ENCODE measurements around the gene ASPSCR1. TPM values are rescaled to one million over a fixed set of nuclear protein-coding genes. Genes with fewer than 3 reads are reported as not detected.

Gene ASPSCR1
- total and polyA plus RNA-seq, 10 of the 15 experiments (the other 5 are each of a cell fraction or from before 2014, with no cell fraction given), result 1.5 to 48.4 (median 25.4) TPM

- RAD21 ChIA-PET (ENCODE audit: unreplicated experiment), result no interaction called here
- H3K4me2 ChIP-seq (ENCODE audit: control insufficient read depth, insufficient read depth), result no peak overlapping the region
- no peak overlapping the region for H2AFZ ChIP-seq (ENCODE audit: control insufficient read depth, low read depth, low read length)
- H3K9ac ChIP-seq (ENCODE audit: control insufficient read depth, insufficient read depth, low read length), result no peak overlapping the region
- BruUV-seq (replicated peaks), result no TSS peak
- H3K27me3 ChIP-seq (replicated peaks in 1 of 2; ENCODE audit: control insufficient read depth in 2 of 2, insufficient read depth in 2 of 2, low read length in 1 of 2), result no peaks in the 10 kb centered on the region
- in situ Hi-C loops (cut with MboI) (no loop called here), intact Hi-C loops (cut with micrococcal nuclease; ENCODE audit: unreplicated experiment) (no loop called here)
- CTCF ChIA-PET, result no interaction called here
- SMC1A ChIA-PET (ENCODE audit: uncharacterized antibody, unreplicated experiment), result no interaction called here
- ATAC-seq (no peak), DNase-seq (ENCODE audit: low read depth, low spot score) (no peak), FAIRE-seq (no peak)
- peaks cover 0 to 2% of the 10 kb centered on the region in 2 experiments; a peak in 1 of 4 replicates for H3K36me3 ChIP-seq (ENCODE audit: control insufficient read depth in 2 of 2, insufficient read depth in 2 of 2, low read length in 1 of 2)
- no peaks in the 10 kb centered on the region for H3K9me3 ChIP-seq (replicated peaks; ENCODE audit: control insufficient read depth, insufficient read depth, low read length)
- H3K79me2 ChIP-seq (ENCODE audit: control insufficient read depth, insufficient read depth, low read length), result peaks cover 10% of the 10 kb centered on the region
- H3K4me1 ChIP-seq (ENCODE audit: control insufficient read depth, insufficient read depth, low read length), result peaks cover 3% of the 10 kb centered on the region; the same call in 1 of the 2 replicates
- no peaks in the 10 kb centered on the region for H4K20me1 ChIP-seq (ENCODE audit: control insufficient read depth, insufficient read depth)
- no peak overlapping the region for H3K27ac ChIP-seq (ENCODE audit: control insufficient read depth, insufficient read depth)
- WGBS (ENCODE audit: insufficient coverage, insufficient replicate concordance, low lambda C conversion rate, missing lambda C conversion rate), result 51% methylated on average over 15 of the region's 15 CpGs
- no peak for TF ChIP-seq PAX5 (IDR thresholded peaks at IDR 0.05; ENCODE audit: borderline replicate concordance, low read depth, low read length)
- TF ChIP-seq, protein P1, sequence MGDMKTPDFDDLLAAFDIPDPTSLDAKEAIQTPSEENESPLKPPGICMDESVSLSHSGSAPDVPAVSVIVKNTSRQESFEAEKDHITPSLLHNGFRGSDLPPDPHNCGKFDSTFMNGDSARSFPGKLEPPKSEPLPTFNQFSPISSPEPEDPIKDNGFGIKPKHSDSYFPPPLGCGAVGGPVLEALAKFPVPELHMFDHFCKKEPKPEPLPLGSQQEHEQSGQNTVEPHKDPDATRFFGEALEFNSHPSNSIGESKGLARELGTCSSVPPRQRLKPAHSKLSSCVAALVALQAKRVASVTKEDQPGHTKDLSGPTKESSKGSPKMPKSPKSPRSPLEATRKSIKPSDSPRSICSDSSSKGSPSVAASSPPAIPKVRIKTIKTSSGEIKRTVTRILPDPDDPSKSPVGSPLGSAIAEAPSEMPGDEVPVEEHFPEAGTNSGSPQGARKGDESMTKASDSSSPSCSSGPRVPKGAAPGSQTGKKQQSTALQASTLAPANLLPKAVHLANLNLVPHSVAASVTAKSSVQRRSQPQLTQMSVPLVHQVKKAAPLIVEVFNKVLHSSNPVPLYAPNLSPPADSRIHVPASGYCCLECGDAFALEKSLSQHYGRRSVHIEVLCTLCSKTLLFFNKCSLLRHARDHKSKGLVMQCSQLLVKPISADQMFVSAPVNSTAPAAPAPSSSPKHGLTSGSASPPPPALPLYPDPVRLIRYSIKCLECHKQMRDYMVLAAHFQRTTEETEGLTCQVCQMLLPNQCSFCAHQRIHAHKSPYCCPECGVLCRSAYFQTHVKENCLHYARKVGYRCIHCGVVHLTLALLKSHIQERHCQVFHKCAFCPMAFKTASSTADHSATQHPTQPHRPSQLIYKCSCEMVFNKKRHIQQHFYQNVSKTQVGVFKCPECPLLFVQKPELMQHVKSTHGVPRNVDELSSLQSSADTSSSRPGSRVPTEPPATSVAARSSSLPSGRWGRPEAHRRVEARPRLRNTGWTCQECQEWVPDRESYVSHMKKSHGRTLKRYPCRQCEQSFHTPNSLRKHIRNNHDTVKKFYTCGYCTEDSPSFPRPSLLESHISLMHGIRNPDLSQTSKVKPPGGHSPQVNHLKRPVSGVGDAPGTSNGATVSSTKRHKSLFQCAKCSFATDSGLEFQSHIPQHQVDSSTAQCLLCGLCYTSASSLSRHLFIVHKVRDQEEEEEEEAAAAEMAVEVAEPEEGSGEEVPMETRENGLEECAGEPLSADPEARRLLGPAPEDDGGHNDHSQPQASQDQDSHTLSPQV (IDR thresholded peaks at IDR 0.05), result no peak
- POLR2A ChIA-PET, result interaction anchor here (1.1 kb wide), 1 partner anchor 28 kb away, joined by 3 read pairs; no protein-coding TSS in a partner anchor
- no peak overlapping the region for H3K4me3 ChIP-seq
Measured at GRCh38 chr17:81939218-81939617, 38.2 kb upstream of the ASPSCR1 start.

- no peak overlapping the region for H3K27ac ChIP-seq (ENCODE audit: control insufficient read depth, insufficient read depth)
- no peak overlapping the region for H3K4me3 ChIP-seq
- no peaks in the 10 kb centered on the region for H4K20me1 ChIP-seq (ENCODE audit: control insufficient read depth, insufficient read depth)
- POLR2A ChIA-PET, result no interaction called here
- no peak overlapping the region for H3K4me2 ChIP-seq (ENCODE audit: control insufficient read depth, insufficient read depth)
- no peaks in the 10 kb centered on the region for H3K27me3 ChIP-seq (replicated peaks in 1 of 2; ENCODE audit: control insufficient read depth in 2 of 2, insufficient read depth in 2 of 2, low read length in 1 of 2)
- WGBS (ENCODE audit: insufficient coverage, insufficient replicate concordance, low lambda C conversion rate, missing lambda C conversion rate), result 78% methylated on average over 19 of the region's 21 CpGs
- no TSS peak for BruUV-seq (replicated peaks)
- in situ Hi-C loops (cut with MboI) (no loop called here), intact Hi-C loops (cut with micrococcal nuclease; ENCODE audit: unreplicated experiment) (no loop called here)
- no peak for ATAC-seq
- FAIRE-seq, result no peak
- peaks cover 10% of the 10 kb centered on the region for H3K79me2 ChIP-seq (ENCODE audit: control insufficient read depth, insufficient read depth, low read length)
- no peak for TF ChIP-seq WRNIP1 (IDR thresholded peaks at IDR 0.05; ENCODE audit: borderline replicate concordance, low read depth, low read length)
- TF ChIP-seq E2F4 (IDR thresholded peaks at IDR 0.05; ENCODE audit: low read depth, low read length), result no peak
- TF ChIP-seq NFIC (IDR thresholded peaks at IDR 0.05; ENCODE audit: low read depth, low read length), result no peak
- no peak for TF ChIP-seq NR2F1 (conservative IDR thresholded peaks at IDR 0.05)
- TF ChIP-seq CHD4 (IDR thresholded peaks at IDR 0.05), result no peak
- no peak for TF ChIP-seq SUZ12 (IDR thresholded peaks at IDR 0.05; ENCODE audit: unreplicated experiment)
- TF ChIP-seq, protein P2, sequence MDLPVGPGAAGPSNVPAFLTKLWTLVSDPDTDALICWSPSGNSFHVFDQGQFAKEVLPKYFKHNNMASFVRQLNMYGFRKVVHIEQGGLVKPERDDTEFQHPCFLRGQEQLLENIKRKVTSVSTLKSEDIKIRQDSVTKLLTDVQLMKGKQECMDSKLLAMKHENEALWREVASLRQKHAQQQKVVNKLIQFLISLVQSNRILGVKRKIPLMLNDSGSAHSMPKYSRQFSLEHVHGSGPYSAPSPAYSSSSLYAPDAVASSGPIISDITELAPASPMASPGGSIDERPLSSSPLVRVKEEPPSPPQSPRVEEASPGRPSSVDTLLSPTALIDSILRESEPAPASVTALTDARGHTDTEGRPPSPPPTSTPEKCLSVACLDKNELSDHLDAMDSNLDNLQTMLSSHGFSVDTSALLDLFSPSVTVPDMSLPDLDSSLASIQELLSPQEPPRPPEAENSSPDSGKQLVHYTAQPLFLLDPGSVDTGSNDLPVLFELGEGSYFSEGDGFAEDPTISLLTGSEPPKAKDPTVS (IDR thresholded peaks at IDR 0.05; ENCODE audit: low read depth, low read length), result no peak
- H3K9me3 ChIP-seq (replicated peaks; ENCODE audit: control insufficient read depth, insufficient read depth, low read length), result no peaks in the 10 kb centered on the region
- H3K36me3 ChIP-seq (ENCODE audit: control insufficient read depth in 2 of 2, insufficient read depth in 2 of 2, low read length in 1 of 2), result no peaks in the 10 kb centered on the region
- H3K4me1 ChIP-seq (ENCODE audit: control insufficient read depth, insufficient read depth, low read length), result peaks cover 3% of the 10 kb centered on the region; the same call in 1 of the 2 replicates
- no peak for DNase-seq (ENCODE audit: low read depth, low spot score)
- SMC1A ChIA-PET (ENCODE audit: uncharacterized antibody, unreplicated experiment), result no interaction called here
- CTCF ChIA-PET, result no interaction called here
- H2AFZ ChIP-seq (ENCODE audit: control insufficient read depth, low read depth, low read length), result no peak overlapping the region
- RAD21 ChIA-PET (ENCODE audit: unreplicated experiment), result no interaction called here
- H3K9ac ChIP-seq (ENCODE audit: control insufficient read depth, insufficient read depth, low read length), result no peak overlapping the region
Measured at GRCh38 chr17:81939881-81940385, 37.5 kb upstream of the ASPSCR1 start.
